ENCODE results near the gene HSPA5.

GRCh38 chr9:125241863-125242739 lies 958 bp upstream of the HSPA5 start:
- no peak for TF ChIP-seq CTCF (IDR thresholded peaks at IDR 0.05)
- TF ChIP-seq EP300 (IDR thresholded peaks at IDR 0.05), result no peak
- TF ChIP-seq POLR2A (IDR thresholded peaks at IDR 0.05), result no peak
